Astrocyte of the cerebellum (primary cell): ENCODE data around the gene EFHD2.

ENCODE experiments used
- DNase-seq: peaks from one replicate; pipeline ENCODE4 v3.0.0-alpha.2; 2011; ENCODE audit warnings: low read depth
- H3K4me3 ChIP-seq: 2 replicates; pipeline ENCODE4 v1.5.1; 2011; ENCODE audit warnings: mild to moderate bottlenecking, low read depth, low read length, moderate library complexity
- in situ Hi-C: cut with HindIII; loops from 2 replicates; pipeline ENCODE4 v1.10.0; 2017; ENCODE audit warnings: low sequenced_read_pairs
- TF ChIP-seq, protein P1 (sequence below): IDR thresholded peaks from 2 replicates; pipeline ENCODE4 v1.5.1; 2012; ENCODE audit warnings: low read length, low read depth, moderate library complexity, mild to moderate bottlenecking; ENCODE audit errors: missing control alignments

The EFHD2 gene

DNA sequence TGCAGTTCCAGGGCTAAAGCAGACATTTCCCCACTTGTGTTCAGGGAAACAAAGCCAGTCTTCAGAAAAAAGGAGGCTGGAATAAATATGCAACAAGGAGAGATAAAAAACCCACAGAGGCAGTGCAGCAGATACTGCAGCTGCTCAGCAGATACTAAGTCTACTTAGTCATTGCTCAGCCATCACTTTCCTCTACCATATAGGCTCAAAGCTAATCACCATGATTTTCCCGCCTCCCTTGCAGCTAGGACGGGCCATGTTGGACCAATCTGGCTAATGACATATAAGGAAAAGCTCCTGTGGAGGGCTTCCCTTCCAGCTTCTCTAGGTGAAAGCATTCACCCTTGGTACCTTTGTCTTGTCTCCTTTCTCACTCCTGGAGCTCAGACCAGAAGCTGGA is 10.0 kb upstream of the EFHD2 start:
- no peak overlapping the region for H3K4me3 ChIP-seq
- in situ Hi-C loops = no loop called here
- no peak for DNase-seq
- TF ChIP-seq, protein P1, sequence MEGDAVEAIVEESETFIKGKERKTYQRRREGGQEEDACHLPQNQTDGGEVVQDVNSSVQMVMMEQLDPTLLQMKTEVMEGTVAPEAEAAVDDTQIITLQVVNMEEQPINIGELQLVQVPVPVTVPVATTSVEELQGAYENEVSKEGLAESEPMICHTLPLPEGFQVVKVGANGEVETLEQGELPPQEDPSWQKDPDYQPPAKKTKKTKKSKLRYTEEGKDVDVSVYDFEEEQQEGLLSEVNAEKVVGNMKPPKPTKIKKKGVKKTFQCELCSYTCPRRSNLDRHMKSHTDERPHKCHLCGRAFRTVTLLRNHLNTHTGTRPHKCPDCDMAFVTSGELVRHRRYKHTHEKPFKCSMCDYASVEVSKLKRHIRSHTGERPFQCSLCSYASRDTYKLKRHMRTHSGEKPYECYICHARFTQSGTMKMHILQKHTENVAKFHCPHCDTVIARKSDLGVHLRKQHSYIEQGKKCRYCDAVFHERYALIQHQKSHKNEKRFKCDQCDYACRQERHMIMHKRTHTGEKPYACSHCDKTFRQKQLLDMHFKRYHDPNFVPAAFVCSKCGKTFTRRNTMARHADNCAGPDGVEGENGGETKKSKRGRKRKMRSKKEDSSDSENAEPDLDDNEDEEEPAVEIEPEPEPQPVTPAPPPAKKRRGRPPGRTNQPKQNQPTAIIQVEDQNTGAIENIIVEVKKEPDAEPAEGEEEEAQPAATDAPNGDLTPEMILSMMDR = no peak

DNA sequence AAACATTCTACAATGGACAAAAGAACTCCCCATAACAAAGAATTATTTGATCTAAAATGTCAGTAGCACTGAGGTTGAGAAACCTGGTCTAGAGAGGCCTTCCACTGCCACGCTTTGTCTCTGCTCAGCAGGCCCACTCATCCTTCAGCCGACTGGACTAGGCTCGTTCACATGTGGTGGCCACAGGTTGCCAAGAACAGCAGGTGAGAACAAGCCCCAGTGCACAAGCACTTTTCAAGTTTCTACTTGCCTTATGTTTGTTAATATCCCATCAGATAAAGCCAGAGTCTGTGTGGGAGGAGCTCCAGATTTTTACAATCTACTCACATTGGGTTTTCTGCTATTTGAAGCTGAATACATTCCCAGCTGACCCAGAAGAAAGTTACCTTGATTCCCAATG is 9.1 kb upstream of the EFHD2 start:
- TF ChIP-seq, protein P1 = no peak
- no peak overlapping the region for H3K4me3 ChIP-seq
- in situ Hi-C loops = no loop called here
- DNase-seq = peak; percentile 68

DNA sequence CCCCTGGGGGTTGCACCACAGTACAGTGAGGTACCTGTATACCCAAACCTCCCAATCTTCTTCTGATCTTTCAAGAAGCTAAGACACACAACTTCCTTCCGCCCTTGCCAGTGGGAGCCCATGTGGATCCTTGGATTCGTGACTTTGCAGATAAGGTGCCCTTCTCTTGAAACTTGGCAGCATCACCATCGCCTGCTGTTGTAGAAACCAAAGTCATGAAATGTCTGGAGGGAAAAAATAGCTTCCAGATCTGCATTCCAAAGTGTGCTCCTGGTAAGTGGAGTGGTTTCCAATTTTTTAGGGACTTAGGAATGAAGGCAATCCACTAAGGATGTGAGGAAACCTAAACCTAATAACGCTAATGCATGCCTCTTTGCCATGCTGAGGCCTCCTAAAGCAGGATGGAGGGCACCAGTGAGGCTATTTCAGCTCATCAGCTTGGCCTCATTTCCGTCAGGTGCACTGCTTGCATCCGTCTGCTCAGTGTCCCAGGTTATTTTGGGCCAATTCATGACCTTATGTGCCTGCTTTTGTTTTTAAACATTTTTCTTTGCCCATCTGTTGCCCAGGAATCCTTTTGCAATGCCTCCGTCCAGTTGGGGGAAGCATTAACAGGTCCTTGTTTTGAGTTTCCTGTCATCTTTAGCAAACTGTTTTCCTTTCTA is 8.2 kb upstream of the EFHD2 start:
- in situ Hi-C loops = no loop called here
- no peak for DNase-seq
- TF ChIP-seq, protein P1 = no peak
- H3K4me3 ChIP-seq = no peak overlapping the region

DNA sequence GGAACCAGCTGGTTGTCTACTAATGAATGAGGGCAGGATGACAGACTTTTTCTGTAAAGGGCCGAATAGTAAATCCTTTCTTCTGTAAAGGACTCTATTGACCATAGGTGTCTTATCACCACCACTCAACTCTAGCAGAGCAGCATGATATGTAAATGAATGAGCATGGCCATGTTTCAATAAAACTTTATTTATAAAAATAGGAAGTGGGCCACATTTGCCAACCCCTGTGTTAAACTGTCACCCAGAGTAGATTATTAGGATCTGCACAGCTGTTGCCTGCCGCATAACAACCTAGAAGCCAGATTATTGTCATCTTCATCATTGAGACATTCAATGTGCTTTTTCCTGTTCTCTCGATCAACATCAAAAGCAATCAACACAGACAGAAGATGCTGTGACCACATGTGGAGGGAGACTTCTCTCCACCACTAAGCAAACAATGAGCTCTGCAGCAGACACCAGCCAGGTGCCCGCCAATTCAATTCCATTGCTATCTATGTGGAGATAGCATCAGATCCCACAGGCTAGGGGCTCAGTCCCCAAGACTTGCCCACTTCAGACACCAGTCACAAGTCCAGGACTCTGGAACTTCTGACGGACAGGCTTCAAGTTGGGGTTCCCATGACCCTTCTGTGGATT is 6.8 kb upstream of the EFHD2 start:
- in situ Hi-C loops = no loop called here
- TF ChIP-seq, protein P1 = no peak
- H3K4me3 ChIP-seq = no peak overlapping the region
- no peak for DNase-seq

DNA sequence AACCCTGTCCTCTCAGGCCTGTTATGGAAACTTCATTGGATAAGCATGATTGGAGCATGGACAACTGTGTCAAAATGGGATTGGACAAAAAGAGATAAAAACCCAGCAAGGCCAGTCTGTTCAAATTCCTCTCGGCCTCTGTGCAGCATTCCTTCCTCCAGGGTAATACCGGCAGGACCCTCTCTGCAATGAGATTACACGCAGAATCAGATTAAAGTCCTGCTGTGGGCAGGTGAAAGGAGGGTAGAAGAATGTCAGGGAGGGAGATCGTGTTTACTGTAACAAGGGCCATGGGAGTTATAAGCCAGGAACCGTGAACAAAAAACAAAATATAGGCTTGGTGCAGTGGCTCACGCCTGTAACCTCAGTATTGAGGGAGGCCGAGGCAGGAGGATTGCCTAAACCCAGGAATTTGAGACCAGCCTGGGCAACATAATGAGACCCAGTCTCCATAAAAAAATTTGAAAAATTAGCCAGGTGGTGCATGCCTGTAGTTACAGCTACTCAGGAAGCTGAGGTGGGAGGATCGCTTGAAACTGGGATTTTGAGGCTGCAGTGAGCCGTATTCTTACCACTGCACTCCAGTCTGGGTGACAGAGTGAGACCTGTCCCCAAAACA is 5.6 kb upstream of the EFHD2 start:
- in situ Hi-C loops = no loop called here
- H3K4me3 ChIP-seq = no peak overlapping the region
- DNase-seq = no peak
- TF ChIP-seq, protein P1 = no peak

DNA sequence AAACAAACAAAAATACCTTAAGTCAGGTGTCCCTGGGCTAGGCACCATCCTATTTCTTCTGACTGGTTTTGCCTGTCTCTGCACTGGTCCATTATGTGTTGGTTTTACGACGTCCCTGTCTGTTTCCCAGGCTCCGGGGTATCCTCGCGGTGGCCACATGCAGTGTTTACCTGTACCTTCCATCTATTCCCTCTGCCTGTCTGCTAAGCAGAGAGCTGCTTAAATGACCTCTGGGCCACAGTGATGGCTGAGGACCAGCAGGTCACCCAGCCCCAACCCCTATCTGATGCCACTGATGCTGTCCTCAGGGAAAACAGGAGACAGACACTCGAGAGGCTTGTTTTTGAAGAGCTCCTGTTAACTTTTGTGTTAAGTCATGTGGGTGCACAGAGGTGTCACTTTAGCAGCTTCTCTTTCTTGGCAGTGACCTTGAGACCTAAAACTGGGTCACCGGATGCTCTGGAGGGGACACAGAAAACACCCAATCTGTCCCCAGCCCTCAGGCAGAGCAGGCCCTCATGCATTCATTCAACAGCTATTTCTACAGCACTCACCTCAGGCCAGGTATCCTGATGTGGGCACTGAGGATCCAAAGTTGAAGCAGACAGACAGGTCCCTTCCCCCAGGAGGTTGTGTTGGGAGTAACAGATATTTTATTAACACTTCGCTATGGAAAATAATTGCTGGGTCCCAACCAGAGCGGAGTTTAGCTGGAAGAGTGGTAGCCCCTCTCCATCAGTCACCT is 4.4 kb upstream of the EFHD2 start:
- no peak overlapping the region for H3K4me3 ChIP-seq
- in situ Hi-C loops = no loop called here
- no peak for DNase-seq
- TF ChIP-seq, protein P1 = no peak
